CD4-positive, alpha-beta T cell treated with Interleukin-17A for 4 hours (primary cell): Measurements from ENCODE around the gene GAS7.

ENCODE experiments used
- DNase-seq: peaks from one replicate; pipeline ENCODE4 v3.0.0-alpha.2; 2020; ENCODE audit warnings: mixed read lengths

Gene GAS7

DNA sequence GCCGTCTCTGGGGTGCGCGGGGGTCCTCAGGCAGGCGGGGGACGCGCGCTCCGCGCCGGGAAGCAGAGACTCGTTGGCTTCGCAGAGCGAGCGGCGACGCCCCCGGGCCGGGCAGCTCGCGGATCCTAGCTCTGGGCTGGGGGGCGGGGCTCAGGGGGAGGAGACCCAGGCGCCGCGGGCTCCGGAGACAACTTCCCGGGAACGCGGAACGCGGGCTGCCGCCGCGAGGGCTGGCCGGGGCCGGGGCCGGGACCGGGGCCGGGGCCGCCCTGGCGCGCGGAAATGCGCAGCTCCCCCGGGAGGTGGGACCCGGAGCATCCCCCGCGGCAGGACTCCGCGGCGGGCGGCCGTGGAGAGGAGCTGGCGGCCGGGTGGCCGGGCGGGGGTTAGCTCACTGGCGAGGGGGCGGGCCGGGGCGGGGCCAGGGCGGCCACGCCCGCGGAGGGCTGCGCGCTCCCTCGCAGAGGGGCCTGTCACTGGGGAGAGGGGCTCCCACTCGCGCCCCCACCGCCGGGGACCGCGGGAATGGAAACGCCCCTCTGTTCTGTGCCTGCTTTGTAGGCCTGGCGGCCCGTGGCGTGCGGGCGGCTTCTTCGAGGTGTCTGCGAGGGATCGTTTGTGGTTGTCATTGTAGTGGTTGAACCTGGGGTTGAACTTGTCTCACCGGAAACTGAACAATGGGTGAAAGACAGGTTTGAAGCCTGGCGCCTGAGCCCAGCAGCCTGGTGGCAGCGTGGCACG lies at the start of gene GAS7:
Gene GAS7, minus strand, starts transcription at position 98 of the 741 bp plus-strand sequence.
- DNase-seq: peak; percentile 52

GRCh38 chr17:10247810-10248209 lies 49.4 kb upstream of the GAS7 start:
- no peak for DNase-seq

GRCh38 chr17:10243883-10244844 lies 45.8 kb upstream of the GAS7 start:
- DNase-seq: no peak

GRCh38 chr17:10241781-10242180 lies 43.4 kb upstream of the GAS7 start:
- DNase-seq: no peak

DNA sequence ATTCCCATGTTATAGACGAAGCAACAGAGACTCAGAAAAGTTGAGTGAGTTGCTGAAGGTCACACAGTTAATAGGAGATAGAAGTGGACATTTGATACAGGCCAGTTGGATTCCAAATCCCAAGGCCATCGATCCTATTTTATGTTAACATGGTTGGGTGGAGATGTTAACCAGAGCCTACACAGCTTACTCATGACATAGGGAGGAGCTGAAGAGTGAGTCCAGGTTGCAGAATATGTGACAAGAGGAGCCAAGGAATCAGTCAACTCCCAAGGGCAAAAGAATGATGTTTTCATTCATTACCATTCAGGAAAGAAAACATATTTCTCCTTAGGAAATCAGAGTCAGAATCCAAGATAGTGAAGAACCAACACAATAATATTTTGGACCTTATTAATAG lies 40.3 kb upstream of the GAS7 start:
- DNase-seq: no peak

DNA sequence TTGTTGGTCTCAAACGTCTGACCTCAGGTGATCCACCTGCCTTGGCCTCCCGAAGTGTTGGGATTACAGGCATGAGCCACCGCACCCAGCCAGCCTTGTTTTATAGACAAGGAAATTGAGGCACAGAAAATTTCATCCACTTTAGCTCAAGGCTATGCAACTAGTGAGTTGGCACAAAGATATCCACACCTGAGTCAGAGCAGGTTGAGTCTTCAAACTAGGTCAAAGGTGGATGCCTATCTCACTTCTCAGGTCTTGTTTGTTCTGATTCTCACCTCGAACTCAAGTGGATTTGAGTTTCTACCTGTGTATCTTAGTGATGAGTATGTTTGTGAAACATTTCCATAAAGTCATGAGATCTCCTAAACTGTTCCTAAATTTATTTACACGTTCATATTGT lies 35.6 kb upstream of the GAS7 start:
- no peak for DNase-seq

DNA sequence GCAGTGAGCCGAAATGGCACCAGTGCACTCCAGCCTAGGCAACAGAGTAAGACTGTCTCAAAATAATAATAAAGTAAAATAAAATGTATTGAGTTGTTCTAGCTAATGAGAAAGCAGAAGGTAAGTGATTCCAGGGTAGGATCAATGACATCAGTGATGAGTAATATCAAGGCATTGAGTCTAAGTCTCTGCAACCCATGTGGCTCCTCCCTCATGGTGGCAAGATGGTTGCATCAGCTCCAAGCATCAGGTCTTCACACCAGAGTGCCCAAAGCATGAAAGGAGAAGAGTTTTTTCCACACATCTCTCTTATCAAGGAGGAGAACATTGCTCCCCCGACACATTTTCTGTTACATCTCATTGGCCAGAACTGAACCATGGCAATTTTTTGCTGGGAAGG lies 34.8 kb upstream of the GAS7 start:
- no peak for DNase-seq

GRCh38 chr17:10229181-10229580 lies 30.8 kb upstream of the GAS7 start:
- DNase-seq: no peak

DNA sequence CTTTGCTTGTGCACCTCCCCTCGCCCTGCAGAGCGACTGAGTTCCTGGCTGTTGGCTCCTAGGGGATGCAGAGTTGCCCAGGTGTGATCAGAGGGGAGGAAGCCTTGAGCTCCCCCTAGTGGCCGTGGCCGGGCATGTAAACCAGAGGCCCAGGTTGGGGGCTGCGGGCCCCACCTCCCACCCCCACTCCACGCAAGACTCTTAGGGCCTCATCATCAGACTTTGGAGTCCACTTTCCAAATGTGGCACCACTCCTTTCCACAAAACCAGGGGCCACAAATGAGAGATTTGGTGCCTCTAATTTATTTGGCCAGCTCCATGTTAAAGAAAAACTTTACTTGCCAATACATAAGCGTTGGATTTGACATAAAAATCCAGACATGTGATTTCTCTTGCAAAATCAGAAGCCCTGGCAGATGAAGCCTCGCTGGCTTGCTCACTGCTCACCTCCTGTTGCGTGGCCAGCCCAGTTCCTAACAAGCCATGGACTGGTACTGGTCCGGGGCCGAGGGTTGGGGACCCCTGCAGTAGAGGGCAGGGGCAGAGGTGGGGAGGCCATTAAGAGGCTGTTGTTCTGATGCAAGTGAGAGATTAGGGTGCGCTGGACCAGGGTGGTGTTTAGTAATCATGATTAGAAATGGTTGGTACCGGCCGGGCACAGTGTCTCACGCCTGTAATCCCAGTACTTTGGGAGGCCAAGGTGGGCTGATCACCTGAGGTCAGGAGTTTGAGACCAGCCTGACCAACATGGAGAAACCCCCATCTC lies 28.7 kb upstream of the GAS7 start:
- DNase-seq: peak; percentile 63

DNA sequence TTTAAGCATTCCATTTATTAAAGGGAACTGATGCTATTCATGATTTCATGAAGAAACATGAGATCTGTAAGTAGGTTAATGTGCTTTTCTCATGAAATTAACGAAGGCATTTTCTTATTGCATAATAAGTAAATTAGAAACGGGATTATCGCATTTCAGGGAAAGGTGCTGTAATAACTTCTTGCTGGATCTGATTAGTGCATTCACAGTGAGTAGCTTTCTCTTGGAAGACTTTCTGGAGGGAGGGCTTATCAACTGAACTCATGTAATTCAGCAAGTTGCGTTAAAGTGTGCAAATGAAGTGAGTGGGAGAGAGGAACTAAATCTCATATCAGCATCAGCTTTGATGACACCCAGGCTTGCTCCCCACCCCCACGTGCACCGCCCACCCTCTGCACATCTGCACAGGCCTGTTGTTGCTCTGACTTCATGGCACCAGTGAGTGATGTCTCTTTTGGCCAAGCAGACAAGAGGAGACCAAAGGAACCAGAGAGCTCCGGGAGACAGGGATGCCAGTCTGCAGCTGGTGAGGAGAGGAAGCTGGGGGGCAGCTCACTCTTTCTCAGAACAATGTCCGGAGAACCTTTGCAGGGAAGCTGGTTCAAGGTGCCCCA lies 26.3 kb upstream of the GAS7 start:
- DNase-seq: no peak

DNA sequence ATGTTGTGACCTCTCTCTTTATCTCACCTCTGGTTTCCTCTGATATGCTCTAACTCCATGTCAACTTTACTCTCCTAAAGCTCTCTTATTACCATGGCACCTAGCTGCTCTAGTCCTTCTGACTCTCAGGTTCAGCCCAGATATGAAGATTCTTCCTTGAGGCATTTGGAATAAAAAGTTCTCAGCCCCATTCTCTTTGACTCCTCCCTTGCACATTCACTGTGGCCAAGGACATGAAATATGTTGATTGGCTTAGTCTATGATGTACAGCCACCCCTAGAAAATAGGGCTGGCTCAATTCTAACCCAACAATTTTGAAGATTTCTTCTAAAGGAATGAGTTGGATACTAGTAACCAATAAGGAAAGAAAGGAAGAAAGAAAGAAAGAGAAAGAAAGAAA lies 20.8 kb upstream of the GAS7 start:
- DNase-seq: no peak

GRCh38 chr17:10217916-10218315 lies 19.5 kb upstream of the GAS7 start:
- DNase-seq: no peak

GRCh38 chr17:10216213-10216938 lies 18.0 kb upstream of the GAS7 start:
- no peak for DNase-seq

DNA sequence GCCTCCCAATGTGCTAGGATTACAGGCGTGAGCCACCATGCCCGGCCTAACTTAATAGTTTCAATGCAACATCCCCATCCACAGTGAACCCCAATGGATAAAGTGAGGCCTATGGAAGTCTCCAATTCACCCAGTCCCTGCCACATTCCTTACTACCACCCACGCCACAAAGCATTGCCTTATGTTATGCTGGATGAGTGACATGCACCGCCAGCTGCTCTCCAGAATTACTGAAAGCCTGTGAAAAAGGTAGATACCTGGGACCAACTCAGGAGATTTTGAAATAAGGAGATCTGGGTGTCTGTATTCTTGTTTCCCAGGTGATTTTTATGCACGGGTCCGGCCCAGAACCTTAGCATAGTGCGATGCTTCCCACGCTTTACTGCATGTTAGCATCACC lies 16.9 kb upstream of the GAS7 start:
- no peak for DNase-seq

GRCh38 chr17:10211666-10212065 lies 13.3 kb upstream of the GAS7 start:
- no peak for DNase-seq

DNA sequence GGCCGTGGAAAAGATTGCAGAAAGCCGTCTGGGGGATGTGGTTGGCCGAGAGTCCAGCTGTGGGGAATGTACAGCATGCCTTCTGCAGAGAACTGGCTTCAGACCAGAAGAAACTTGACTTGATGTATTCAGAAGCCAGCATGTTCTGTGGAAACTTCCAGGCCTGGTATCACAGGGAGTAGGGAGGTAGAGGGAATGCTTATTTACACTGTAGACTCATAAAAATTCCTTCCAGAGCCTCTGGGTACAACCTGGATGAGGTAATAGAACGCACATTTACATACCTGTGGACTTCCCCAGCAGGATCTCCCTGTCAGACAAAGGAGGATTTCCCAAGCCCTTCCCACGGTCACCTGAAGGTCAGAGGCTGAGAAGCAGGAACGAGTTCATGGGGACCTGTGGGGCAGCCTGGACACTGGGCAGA lies 11.8 kb upstream of the GAS7 start:
- no peak for DNase-seq

GRCh38 chr17:10208604-10209193 lies 10.3 kb upstream of the GAS7 start:
- DNase-seq: no peak

DNA sequence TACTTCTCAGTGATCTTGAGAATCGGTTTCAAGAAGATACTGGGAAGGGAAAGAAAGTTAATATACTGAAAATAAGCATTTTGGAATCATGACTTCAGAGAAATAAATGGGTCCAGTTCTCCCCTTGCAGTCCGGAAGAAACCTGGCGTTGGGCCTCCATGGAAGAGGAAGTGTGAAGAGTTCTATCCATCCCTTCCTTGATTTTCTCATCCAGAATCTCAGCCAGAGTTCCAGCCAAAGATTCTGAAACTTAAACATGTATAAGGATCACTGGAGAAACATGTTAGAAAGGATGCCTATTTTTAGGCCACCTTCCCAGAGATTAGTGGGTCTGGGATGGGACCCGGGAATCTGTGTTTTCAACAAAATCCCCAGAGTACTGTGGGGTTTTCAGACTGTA lies 8.7 kb upstream of the GAS7 start:
- DNase-seq: no peak

DNA sequence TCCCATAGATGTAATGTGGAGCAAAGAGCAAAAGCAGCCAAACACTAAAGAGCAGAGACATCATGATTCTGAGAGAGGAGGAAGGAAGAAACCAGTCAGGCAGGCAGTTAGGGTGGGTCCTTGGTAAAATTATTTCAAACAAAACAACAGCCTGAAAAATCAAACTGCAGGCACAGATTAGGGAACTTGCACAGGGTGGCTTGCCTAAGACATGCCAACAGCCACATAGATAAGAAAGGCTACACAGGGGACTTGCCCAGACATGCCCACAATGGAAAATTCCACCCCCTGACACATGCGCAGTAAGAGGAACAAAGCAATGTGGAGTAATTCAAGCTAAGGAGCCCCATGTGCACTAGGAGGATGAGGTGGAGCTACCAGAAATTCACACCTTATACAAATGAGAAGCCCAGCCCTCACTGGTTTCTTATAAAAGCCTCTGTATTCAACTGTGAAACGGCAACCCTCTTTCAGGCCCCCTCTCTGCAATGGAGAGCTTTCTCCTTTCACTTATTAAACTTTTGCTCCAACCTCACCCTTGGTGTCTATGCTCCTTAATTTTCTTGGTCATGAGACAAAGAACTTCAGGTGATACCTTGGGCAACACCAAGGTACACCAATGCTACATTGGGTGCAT lies 7.3 kb upstream of the GAS7 start:
- DNase-seq: no peak

DNA sequence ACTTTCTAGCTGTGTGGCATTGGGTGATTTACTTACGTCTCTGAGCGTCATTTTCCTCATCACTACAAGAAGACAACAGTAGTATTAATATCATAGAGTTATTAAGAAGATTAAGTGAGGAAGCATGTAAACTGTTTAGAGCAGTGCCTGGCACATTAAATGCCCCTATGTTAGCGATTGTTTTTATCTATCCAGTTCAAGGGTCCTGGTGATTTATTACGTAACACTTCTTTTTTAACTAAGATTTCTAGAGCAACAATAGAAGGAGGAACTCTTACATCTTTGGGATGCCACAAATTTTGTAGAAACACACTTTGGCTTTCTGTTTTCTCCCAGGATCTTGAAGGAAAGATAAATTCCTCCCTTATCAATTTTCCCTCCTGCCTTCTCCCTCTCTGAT lies 3.3 kb upstream of the GAS7 start:
- DNase-seq: no peak

GRCh38 chr17:10200645-10201044 lies 2.2 kb upstream of the GAS7 start:
- no peak for DNase-seq
